Left lung (tissue), 10 donors: Measurements from ENCODE around the gene SIGLEC11. TPM values are rescaled to one million over a fixed set of nuclear protein-coding genes. Genes with fewer than 3 reads are reported as not detected.

Source experiments
- ATAC-seq: fragments of 200-7000 bp; cut with Tn5 transposase; one replicate; pipeline ENCODE4 v1.9.1; 2020; ENCODE audit warnings: moderate library complexity
- DNase-seq, 4 donors: peaks; one replicate each; pipeline ENCODE4 v3.0.0-alpha.2; 2013 to 2020
- H3K27ac ChIP-seq, 2 donors: fragments of 200-600 bp; sonication (generic) in 1 of 2; one replicate each; pipeline versions ENCODE4 v1.5.0 to v1.8.0; 2020 to 2021
- H3K27me3 ChIP-seq, 2 donors: fragments of 200-600 bp; sonication (generic) in 1 of 2; one replicate each; pipeline versions ENCODE4 v1.5.0 to v1.8.0; 2020 to 2021
- H3K36me3 ChIP-seq, 2 donors: fragments of 200-600 bp; sonication (generic) in 1 of 2; one replicate each; pipeline versions ENCODE4 v1.5.0 to v1.8.0; 2020 to 2021
- H3K4me1 ChIP-seq, 2 donors: fragments of 200-600 bp; one replicate each; pipeline ENCODE4 v1.8.0; 2021
- H3K4me3 ChIP-seq, 2 donors: fragments of 200-600 bp; sonication (generic) in 1 of 2; one replicate each; pipeline versions ENCODE4 v1.5.0 to v1.8.0; 2020 to 2021; ENCODE audit warnings: mild to moderate bottlenecking in 1 of 2
- H3K9me3 ChIP-seq, 2 donors: fragments of 200-600 bp; sonication (generic) in 1 of 2; one replicate each; pipeline versions ENCODE4 v1.5.0 to v1.8.0; 2020 to 2021
- CTCF ChIP-seq, 2 donors: fragments of 200-600 bp; sonication (generic) in 1 of 2; IDR thresholded peaks; one replicate each; pipeline versions ENCODE4 v1.5.0 to v1.8.0; 2021; ENCODE audit warnings: antibody characterized with exemption in 2 of 2
- intact Hi-C, 2 donors: fragments of 100-400 bp; cut with DNase I; formaldehyde crosslinking; loops; one replicate each; pipeline versions ENCODE4 v1.11.2 to v1.14.2; 2022
- polyA plus RNA-seq, 6 donors: library from polyadenylated mRNA; unstranded; fragments of 120-200 nt; gene quantifications; one replicate each; pipeline ENCODE4 v1.2.1, GENCODE V29; 2013; ENCODE audit not compliant: insufficient read length in 6 of 6
- total RNA-seq, 2 donors: library from RNA; stranded (reverse); fragmentation: NEBNext Ultra II Directional; extraction: Animal tissue kit (Norgen Biotek cat#: 25700); gene quantifications; one replicate each; pipeline ENCODE4 v1.2.1, GENCODE V29; 2021
- donor health status: DM: no; HTN: yes; CAD: no.
- donor health status: DM: no; HTN: no; CAD: no.

The SIGLEC11 gene
- total and polyA plus RNA-seq, 8 donors, result 0.34 to 4.9 (median 0.73) TPM

- peak; percentile 57 for ATAC-seq
- DNase-seq, result peak in 3 of 4 donors; percentile 24 to 54 (median 48)
- intact Hi-C loops, result loop anchor here (5.0 to 10.0 kb wide), 2 partner anchors 41 to 49 kb away; no protein-coding TSS in a partner anchor
- Histone ChIP-seq H3K9me3 (no peaks in the 10 kb centered on the region), H3K36me3 (peaks cover 0 to 83% of the 10 kb centered on the region in 2 donors), H3K4me3 (no peak overlapping the region), H3K27me3 (no peaks in the 10 kb centered on the region), H3K27ac (no peak overlapping the region), H3K4me1 (no peaks in the 10 kb centered on the region)
- TF ChIP-seq CTCF (IDR thresholded peaks at IDR 0.05), result peak; percentile 74 to 84
These were observed 22.8 kb upstream of the SIGLEC11 start for GRCh38 chr19:49983645-49984229.

GRCh38 chr19:49981603-49982593 is 20.9 kb upstream of the SIGLEC11 start:
- peaks cover 0 to 85% of the 10 kb centered on the region in 2 donors for H3K36me3 ChIP-seq
- DNase-seq (peak in 1 of 4 donors; percentile 22), ATAC-seq (no peak)
- H3K27ac ChIP-seq, result no peak overlapping the region
- intact Hi-C loops, result loop anchor here (5.0 to 10.0 kb wide), 2 partner anchors 40 to 47 kb away; no protein-coding TSS in a partner anchor
- no peaks in the 10 kb centered on the region for H3K27me3 ChIP-seq
- TF ChIP-seq CTCF (IDR thresholded peaks at IDR 0.05), result no peak
- no peaks in the 10 kb centered on the region for H3K9me3 ChIP-seq
- no peak overlapping the region for H3K4me3 ChIP-seq
- H3K4me1 ChIP-seq, result no peaks in the 10 kb centered on the region

- H3K9me3 ChIP-seq, result no peaks in the 10 kb centered on the region
- no peaks in the 10 kb centered on the region for H3K27me3 ChIP-seq
- DNase-seq (peak in 1 of 4 donors; percentile 45), ATAC-seq (no peak)
- H3K4me3 ChIP-seq, result no peak overlapping the region
- intact Hi-C loops, result no loop called here
- H3K4me1 ChIP-seq, result peaks cover 0 to 9% of the 10 kb centered on the region in 2 donors
- no peak for TF ChIP-seq CTCF (IDR thresholded peaks at IDR 0.05)
- H3K36me3 ChIP-seq, result peaks cover 0 to 77% of the 10 kb centered on the region in 2 donors
- no peak overlapping the region for H3K27ac ChIP-seq
These were observed 17.4 kb upstream of the SIGLEC11 start for GRCh38 chr19:49978324-49978723.

- no peaks in the 10 kb centered on the region for H3K9me3 ChIP-seq
- H3K27ac ChIP-seq, result no peak overlapping the region
- TF ChIP-seq CTCF (IDR thresholded peaks at IDR 0.05), result no peak
- H3K36me3 ChIP-seq, result peaks cover 0 to 80% of the 10 kb centered on the region in 2 donors
- H3K4me1 ChIP-seq, result peaks cover 0 to 12% of the 10 kb centered on the region in 2 donors
- intact Hi-C loops, result no loop called here
- no peak overlapping the region for H3K4me3 ChIP-seq
- no peaks in the 10 kb centered on the region for H3K27me3 ChIP-seq
- no peak for ATAC-seq
- DNase-seq, result peak in 1 of 4 donors; percentile 59
These were observed 16.9 kb upstream of the SIGLEC11 start for GRCh38 chr19:49977881-49978280.

GRCh38 chr19:49977076-49977475 is 16.1 kb upstream of the SIGLEC11 start:
- no peak for ATAC-seq
- Histone ChIP-seq H3K4me3 (no peak overlapping the region), H3K27ac (no peak overlapping the region), H3K27me3 (no peaks in the 10 kb centered on the region), H3K4me1 (peaks cover 0 to 16% of the 10 kb centered on the region in 2 donors), H3K9me3 (no peaks in the 10 kb centered on the region), H3K36me3 (peaks cover 0 to 78% of the 10 kb centered on the region in 2 donors)
- intact Hi-C loops, result no loop called here
- peak in 1 of 4 donors; percentile 57 for DNase-seq
- no peak for TF ChIP-seq CTCF (IDR thresholded peaks at IDR 0.05)
